ENCODE measurements around the gene UBE2D3.

- TF ChIP-seq POLR2A (IDR thresholded peaks at IDR 0.05), result no peak
- TF ChIP-seq EP300 (IDR thresholded peaks at IDR 0.05), result no peak
Observed at GRCh38 chr4:102786279-102786678, 41.1 kb downstream of the UBE2D3 start.
